Kidney epithelial cell (primary cell): Measurements from ENCODE around the gene RIN3. TPM values are rescaled to one million over a fixed set of nuclear protein-coding genes. Genes with fewer than 3 reads are reported as not detected.
A peak's percentile ranks its signal among the peaks of the same experiment; 100 is the strongest.

Source experiments
- DNase-seq: peaks from one replicate; pipeline ENCODE4 v3.0.0-alpha.2; 2010; ENCODE audit warnings: low read depth
- H3K27me3 ChIP-seq: 2 replicates; pipeline ENCODE4 v1.6.0; 2011; ENCODE audit warnings: low read length; ENCODE audit not compliant: control insufficient read depth, insufficient read depth
- H3K36me3 ChIP-seq: 2 replicates; pipeline ENCODE4 v1.5.1; 2011; ENCODE audit warnings: low read length; ENCODE audit not compliant: control insufficient read depth, insufficient read depth
- H3K4me3 ChIP-seq: 2 replicates; pipeline ENCODE4 v1.5.1; 2011; ENCODE audit warnings: low read depth, mild to moderate bottlenecking, control low read depth, low read length
- CTCF ChIP-seq: IDR thresholded peaks from 2 replicates; pipeline ENCODE4 v1.5.1; 2011; ENCODE audit warnings: mild to moderate bottlenecking, moderate library complexity, low read length, control low read depth, inconsistent platforms; ENCODE audit not compliant: insufficient read depth, poor library complexity, severe bottlenecking
- total RNA-seq: library from RNA; depleted of rRNA; stranded (reverse); fragments of >200 nt; gene quantifications from 2 replicates; pipeline ENCODE4 v1.2.3, GENCODE V29; 2015

Gene RIN3
- total RNA-seq, 1 donor from 2014 or later = 6.0 TPM

- DNase-seq = no peak
- Histone ChIP-seq H3K4me3 (no peak overlapping the region), H3K27me3 (no peaks in the 10 kb centered on the region), H3K36me3 (no peaks in the 10 kb centered on the region)
- TF ChIP-seq CTCF = no peak
These were observed 7.3 kb upstream of the RIN3 start for GRCh38 chr14:92506231-92506630.

GRCh38 chr14:92507174-92507768, 6.3 kb upstream of the RIN3 start:
- TF ChIP-seq CTCF = no peak
- DNase-seq = no peak

GRCh38 chr14:92510972-92511371, 2.6 kb upstream of the RIN3 start:
- no peaks in the 10 kb centered on the region for H3K27me3 ChIP-seq
- TF ChIP-seq CTCF = no peak
- no peak for DNase-seq
- no peaks in the 10 kb centered on the region for H3K36me3 ChIP-seq
- H3K4me3 ChIP-seq = no peak overlapping the region

More at GRCh38 chr14:92507174-92507768, 6.3 kb upstream of the RIN3 start:
- Histone ChIP-seq H3K27me3 (no peaks in the 10 kb centered on the region), H3K4me3 (no peak overlapping the region), H3K36me3 (no peaks in the 10 kb centered on the region)

- Histone ChIP-seq H3K36me3 (no peaks in the 10 kb centered on the region), H3K4me3 (no peak overlapping the region), H3K27me3 (no peaks in the 10 kb centered on the region)
- no peak for TF ChIP-seq CTCF
- peak; percentile 90 for DNase-seq
These were observed 1.9 kb upstream of the RIN3 start for GRCh38 chr14:92511453-92512238.

- Histone ChIP-seq H3K4me3 (peak overlapping the region; percentile 63), H3K27me3 (no peaks in the 10 kb centered on the region), H3K36me3 (no peaks in the 10 kb centered on the region)
- DNase-seq = no peak
- no peak for TF ChIP-seq CTCF
These were observed 776 bp upstream of the RIN3 start for GRCh38 chr14:92512807-92513203.
